Keratinocyte (primary cell): Measurements from ENCODE around the gene RNU6-9.

Experiments
- CTCF ChIP-seq, 3 experiments: IDR thresholded peaks in 1 of 3; conservative IDR thresholded peaks in 1 of 3; optimal IDR thresholded peaks in 1 of 3; 2 replicates in 2 of 3; 3 replicates in 1 of 3; pipeline versions ENCODE3 to v1.5.1; 2011; ENCODE audit warnings: low read length in 3 of 3, mild to moderate bottlenecking in 3 of 3, moderate library complexity in 2 of 3, control low read depth in 1 of 3, inconsistent platforms in 1 of 3; ENCODE audit not compliant: insufficient read depth in 2 of 3; ENCODE audit errors: extremely low read depth in 1 of 3
- EZH2 ChIP-seq: IDR thresholded peaks from one replicate; pipeline ENCODE4 v1.6.1; 2012; ENCODE audit warnings: inconsistent platforms, mild to moderate bottlenecking, low read length, moderate library complexity

- no peak for TF ChIP-seq EZH2
- TF ChIP-seq CTCF (optimal IDR thresholded peaks at IDR 0.05 in 1 of 3, IDR thresholded peaks at IDR 0.05 in 1 of 3, conservative IDR thresholded peaks at IDR 0.05 in 1 of 3; ENCODE audit: extremely low read depth in 1 of 3, insufficient read depth in 2 of 3, low read length in 3 of 3): no peak
Observed at GRCh38 chr19:901216-902092, 8.2 kb downstream of the RNU6-9 start.
